DMS79 treated with DMSO at 0.1 percent for 48 hours (cell line): ENCODE data around the gene TRPM4.
"Not testable (repeated sequence)": the region's sequence is repeated elsewhere in the genome, so short reads cannot be mapped to it uniquely, and the experiment has no call there.

Experiments used
- DNase-seq: peaks from one replicate; lab custom pipeline; 2025; lab: John Stamatoyannopoulos, UW

Gene TRPM4

DNA sequence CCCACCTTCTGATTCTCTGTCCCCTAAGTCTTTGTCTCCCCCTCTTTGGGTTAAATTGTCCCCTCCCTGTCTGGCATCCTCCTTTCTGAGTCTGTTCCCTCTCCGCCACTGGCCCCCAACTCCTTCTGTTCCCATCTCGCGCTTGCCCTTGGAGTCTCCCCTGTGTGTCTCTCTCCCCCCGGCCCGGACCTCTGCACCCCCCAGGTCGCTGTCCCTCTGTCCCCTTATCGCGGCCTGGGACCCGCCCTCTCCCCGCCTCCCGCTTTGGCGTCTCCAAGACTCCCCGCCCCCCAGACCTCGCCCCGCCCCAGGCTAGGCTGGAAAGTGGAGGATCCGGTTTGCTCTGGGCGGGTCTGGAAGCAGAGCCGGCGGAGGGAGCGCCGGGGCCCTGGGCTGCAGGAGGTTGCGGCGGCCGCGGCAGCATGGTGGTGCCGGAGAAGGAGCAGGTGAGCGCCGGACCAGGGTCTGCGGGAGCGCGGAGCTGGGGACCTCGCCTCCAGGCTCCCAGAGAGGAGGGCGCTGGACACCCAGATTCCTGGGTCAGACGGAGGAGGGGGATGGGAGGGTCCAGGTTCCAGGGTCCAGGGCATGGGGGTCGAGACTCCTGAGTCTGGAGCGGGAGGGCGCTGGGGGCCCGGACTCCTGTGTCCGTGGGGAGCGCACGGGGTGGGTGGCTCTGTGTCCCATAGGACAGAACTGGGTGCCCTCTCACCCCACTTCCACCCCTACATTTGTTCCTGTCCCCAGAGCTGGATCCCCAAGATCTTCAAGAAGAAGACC, at the start of gene TRPM4:
TSS of gene TRPM4 (plus strand) at position 348 of the 780 bp plus-strand sequence. CDS start at position 423, 75 bp downstream.
- peak; percentile 81 for DNase-seq

DNA sequence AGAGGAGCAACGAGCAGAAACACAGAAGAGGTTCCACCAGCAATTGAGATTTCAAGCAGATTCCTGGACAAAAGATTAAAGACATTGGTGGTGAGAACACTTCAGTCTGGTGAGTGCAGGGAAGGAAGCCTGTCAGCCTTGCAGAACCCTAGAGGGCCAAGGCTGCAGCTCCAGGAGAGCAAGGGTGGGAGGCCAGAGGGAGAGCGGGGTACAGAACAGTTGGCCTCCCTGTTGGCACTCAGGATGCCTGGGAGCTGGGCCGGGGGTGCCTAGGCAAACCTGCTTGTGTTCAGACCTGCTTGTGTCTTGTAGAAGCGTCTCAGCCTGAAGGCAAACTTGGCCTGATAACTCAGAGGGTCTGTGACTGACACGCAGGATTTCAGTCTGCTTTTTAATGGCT, 48.5 kb upstream of the TRPM4 start:
- DNase-seq, result no peak

DNA sequence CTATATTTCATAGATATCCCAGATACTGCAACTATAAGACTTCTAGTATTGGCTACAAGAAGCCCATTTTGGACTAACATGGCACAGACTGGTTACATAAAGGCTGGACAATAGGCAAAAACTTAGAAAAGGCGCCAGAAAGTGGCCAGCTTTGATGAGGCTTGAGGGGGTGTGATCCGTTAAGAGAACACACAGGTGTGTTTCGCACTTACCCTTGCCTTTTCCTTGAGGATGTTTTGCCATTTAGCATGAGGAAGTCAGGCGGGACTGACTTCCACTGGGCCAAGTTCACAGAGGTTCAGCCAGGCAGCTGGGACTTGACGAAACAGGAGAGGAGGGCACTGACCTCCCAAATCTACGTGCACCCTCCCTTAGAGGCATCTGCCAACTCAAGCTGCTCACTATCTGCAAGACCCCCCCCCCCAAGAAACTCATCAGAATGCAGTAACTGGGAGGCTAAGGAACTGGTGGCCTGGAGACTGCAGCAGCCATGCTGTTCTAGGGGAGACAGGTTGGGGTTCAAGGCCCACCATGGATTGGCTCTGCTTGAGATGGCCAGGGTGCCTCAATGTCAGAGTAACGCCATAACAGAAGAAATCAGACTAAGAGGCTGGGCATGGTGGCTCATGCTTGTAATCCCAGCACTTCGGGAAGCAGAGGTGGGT, 47.9 kb upstream of the TRPM4 start:
- DNase-seq, result no peak

DNA sequence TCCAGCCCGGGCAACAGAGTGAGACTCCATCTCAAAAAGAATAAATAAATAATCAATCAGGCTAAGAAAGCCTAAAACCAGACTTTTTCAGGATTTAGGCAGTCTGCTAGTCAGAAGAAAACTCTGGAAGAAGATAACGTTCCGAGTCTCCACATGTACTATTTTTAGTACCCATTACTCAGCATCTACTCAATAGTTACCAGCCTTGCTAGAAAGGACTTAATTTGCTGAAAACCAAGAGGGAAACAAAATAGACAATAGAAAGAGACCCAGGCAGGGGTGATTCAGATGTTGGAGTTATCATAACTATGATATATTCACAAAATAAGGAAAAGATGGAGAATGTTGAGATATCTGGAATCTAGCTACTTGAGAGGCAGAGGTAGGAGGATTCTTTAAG, 47.0 kb upstream of the TRPM4 start:
- no peak for DNase-seq

DNA sequence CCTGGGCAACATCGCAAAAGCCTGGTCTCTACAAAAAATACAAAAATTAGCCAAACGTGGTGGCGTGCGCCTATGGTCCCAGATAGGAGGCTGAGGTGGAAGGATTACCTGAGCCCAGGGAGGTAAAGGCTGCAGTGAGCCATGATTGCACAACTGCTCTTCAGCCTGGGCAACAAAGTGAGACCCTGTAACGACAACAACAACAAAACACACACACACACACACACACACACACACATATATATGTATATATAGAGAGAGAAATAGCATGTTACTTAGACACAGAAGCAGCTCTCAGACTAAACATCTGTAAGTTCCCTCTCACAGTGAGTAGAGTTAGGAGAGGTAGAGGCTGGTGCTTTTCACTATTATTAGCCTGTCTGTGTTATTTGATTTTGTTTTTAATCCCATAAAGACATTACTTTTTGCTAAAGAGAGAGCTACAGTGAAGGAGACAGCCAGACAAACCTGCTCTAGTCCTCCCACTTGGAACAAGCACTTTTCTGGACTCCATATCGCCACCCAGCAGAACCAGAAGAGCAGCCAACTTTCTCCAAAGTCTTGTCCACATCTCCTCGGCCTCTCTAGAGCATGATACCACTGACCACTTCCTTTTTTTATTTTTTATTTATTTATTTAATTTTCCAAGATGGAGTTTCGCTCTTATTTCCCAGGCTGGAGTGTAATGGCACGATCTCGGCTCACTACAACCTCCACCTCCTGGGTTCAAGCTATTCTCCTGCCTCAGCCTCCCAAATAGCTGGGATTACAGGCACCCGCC, 46.2 kb upstream of the TRPM4 start:
- DNase-seq, result no peak

DNA sequence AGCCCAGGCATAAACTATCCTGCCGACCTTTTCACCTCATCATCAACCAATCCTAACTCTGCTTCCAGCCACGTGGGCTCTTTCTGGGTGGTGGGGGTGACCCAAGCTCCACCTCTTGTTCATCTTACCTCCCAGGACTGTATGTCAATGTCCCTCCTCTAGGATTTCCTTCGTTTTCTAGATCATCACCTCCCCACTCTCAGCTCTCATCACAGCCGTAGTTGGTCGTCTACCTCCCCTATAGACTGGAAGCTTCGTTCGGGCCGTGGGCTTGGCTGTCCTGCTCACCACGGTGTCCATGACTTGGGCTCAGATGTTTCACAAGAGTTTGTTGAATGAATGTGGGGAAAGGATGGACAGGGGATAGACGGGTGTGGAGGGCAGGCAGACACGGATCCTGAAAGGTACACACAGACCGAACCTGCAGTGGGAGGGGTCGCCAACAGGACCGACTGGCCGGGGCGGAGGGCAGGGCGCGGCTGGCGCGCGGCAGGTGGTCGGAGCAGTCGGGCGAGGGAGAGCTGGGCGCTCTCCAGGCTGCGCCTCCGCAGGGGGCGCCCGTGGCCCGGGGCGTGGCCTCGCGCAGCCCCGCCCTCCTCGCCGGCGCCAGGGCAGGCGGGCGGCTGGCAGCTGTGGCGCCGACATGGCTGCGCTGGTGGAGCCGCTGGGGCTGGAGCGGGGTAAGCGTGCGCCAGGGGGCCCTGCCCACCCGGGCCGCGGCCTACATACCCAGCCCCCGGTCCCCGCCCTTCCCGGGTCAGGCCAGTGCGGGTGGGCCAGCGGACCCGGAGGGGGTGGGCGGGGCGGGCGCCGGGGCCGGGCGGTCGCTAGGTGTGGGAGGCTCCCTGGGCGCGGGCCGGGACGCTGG, 43.6 kb upstream of the TRPM4 start, which contains the start of gene LIN7B:
TSS of gene LIN7B (plus strand) at position 609 of the 868 bp plus-strand sequence. CDS start at position 644, 35 bp downstream.
- DNase-seq, result peak; percentile 64

DNA sequence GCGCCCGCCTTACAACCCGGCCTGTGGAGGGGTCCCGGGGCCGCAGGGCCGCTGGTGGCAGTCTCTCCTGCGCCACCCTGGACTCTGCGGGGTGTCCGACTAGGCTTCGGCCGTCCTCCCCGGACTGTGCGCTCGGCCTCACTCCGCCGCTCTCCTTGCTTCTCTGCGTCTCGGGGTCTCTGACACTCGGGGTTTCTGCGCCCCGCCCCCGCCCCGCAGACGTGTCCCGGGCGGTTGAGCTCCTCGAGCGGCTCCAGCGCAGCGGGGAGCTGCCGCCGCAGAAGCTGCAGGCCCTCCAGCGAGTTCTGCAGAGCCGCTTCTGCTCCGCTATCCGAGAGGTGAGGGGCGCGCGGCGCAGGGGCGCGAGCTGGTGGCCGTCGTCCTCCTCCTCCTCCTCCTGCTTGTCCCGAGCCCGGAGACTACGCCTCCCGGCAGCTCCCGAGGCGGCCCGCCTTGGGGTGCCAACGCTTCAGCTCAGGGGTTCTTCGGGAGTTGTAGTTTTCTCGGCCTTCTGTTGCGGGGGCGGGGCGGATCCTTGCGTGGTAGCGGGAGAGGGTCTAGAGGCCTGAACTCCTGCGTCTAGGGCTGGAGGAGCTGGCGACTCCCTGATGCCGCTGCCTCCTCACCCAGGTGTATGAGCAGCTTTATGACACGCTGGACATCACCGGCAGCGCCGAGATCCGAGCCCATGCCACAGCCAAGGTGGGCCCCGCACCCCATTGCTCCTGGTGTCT, 42.8 kb upstream of the TRPM4 start:
- peak; percentile 59 for DNase-seq

DNA sequence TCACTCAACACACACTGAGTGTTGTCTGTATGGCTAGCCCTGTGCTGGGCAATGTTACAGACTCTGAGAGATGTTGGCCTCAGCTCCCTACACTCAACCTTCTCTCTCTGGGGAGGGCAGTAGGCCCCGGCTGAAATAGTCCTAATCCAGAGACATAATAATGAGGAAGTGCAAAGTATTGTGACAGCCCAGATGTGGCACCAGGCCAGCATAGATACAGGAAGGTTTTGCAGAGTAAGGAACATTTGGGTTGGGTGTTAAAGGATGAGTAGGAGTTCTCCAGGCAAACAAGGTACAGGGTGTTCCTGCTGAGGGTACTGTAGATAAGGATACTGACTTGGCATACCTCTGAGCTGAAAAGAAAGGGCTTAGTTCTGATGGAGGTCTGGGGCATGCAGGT, 41.0 kb upstream of the TRPM4 start:
- DNase-seq, result no peak

DNA sequence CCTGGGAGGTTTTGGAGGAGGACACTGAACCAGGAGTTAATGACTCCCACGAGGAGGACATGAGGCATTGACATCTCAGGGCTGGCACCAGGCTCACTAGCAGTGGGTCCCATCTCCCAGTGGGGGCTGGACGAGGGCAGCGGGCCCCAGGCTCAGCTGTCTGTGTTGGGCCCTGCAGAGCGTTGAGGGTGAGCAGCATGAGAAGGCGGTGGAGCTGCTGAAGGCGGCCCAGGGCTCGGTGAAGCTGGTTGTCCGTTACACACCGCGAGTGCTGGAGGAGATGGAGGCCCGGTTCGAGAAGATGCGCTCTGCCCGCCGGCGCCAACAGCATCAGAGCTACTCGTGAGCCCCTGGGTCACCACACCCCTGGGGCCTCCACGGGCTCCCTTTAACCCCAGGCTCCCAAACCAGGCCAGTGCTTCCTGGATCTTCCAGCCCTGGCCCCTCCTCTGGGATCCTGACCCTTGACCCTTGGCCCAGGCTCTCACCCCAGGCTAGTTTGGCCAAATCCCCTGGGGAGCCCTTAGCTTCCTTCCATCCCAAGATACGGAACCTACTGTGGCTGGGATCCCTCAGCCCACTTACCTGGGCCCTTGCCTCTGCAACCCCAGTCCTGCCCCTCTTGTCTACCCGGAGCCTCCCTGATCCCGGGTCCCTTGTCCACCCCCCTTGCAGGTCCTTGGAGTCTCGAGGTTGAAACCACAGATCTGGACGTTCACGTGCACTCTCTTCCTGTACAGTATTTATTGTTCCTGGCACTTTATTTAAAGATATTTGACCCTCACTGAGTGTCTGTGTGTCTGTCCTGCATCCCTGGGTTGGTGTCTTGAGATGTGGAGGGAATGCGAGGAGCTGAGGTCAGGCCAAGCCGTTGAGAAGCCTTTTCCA, 39.7 kb upstream of the TRPM4 start:
- no peak for DNase-seq

DNA sequence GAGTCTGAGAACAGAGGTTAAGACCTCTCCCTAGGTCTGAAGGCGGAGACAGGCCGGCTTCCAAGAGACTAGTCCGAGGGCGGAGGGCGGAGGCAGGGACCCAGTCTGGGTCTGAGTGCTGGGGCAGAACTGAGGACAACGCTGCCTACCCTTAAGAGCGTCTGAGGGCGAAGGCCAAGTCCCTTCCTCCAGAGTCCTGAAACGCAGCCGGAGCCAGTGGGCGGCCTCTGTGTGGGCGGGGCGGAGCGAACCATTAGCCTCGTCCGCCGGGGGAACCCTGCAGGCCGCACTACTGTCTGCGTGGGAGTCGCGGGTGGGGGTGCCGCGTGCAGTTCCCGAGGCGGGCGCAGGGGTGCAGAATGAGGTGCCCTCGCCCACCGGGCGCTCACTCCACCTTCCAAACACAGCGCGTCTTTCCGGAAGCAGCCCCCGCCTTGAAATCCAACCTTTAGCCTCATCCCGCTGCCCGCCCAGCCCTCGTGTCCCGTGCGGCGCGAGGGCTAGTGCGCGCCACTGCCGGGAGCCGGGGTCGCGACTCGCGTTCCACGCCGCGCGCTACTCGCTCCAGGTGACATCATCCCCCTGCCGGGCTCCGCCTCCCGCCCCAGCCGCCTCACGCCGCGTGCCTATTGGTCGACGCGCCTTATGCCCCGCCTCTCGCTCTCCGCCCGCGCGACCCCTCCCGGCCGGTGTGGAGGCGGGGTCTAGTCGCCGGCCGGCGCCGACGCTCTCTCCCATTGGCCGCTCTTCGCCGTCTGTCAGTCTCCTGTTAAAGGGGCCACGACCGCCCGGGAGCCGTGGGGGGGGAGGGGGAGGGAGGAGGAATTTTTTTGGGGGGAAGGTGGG, 38.8 kb upstream of the TRPM4 start, which contains the start of gene C19orf73:
TSS of gene C19orf73 (minus strand) at position 579 of the 846 bp plus-strand sequence. CDS start at position 458, 121 bp downstream.
- DNase-seq, result peak; percentile 94

DNA sequence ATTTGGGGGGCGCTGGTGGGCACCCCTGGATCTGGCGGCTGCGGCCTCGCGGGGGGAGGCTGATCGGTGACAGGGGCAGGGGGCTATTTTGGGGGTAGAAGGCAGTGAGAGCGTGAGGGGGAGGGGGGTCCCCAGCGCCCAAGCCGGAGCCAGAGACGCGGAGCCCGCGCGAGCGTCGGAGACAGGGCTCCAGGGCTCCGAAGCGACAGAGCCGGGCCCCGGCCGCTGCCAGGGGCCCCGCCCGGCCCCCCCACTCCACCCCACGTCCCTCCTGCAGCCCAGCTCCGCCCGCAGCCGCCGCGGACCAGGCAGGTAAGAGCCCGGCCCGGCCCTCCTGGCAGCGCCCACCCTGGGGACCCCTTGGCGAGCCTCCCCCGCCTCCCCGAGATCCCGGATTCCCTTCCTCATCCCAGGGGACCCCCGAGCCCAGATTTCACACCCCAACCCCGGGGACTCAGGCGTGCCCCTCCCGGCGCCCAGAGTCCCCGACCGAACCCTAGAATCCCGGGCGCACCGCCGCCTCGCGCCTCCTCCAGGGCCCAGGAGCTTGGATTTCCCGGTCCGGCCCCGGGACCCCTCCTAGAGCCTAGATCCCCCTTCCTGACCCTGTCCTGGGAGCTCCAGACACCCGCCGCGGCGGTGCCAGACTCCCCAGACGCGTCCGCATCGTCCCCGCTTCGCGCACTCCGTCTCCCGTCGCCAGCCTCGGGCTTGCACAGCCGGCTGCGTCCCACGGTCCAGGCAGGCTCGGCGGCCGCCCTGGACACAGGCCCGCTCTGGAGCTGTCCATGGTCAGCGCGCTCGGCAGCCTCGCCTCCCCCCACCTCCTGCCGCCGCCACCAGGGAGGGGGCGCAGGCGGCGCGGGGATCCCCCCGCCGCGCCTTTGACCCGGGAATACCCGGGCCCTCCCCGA, 37.9 kb upstream of the TRPM4 start, which contains the start of gene PPFIA3:
TSS of gene PPFIA3 (plus strand) at position 134 of the 914 bp plus-strand sequence. CDS start 8,330 bp downstream, outside the sequence.
- DNase-seq, result peak; percentile 38

DNA sequence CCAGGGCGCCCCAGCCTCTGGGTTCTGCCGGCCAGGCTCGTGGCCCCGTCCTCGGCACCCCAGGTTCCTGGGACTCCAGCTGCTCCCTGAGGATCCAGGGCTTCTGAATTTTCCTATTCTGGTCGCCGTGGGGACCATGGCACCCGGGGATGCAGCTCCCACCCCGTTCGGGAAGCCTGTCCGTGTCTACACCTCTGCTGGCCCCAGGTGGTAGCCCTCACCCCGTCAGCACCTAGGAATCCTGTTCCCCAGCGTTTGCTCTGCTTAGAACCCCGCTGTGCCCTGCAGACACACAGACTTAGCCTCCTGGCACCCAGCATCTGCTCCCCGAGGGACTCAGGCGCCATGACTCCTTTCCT, 37.3 kb upstream of the TRPM4 start:
- no peak for DNase-seq

DNA sequence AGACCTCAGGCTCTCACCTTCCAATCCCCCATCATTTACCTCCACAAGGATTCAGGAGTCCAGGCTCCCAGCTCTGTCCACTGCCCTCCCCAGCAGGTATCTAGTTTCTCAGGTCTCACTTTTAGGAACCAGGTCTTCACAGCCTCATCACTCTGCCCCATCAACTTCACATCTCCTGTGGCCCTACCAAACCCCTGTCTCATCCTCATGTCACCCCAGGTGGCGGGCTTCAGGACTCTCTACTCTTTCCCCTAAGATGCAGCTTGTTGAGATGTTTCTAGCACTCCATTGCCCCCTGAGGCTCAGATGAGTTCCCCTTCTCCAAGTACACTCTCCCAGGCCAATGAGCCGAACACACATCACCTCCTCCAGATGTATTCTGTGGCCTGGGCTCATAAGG, 36.7 kb upstream of the TRPM4 start:
- DNase-seq, result no peak

DNA sequence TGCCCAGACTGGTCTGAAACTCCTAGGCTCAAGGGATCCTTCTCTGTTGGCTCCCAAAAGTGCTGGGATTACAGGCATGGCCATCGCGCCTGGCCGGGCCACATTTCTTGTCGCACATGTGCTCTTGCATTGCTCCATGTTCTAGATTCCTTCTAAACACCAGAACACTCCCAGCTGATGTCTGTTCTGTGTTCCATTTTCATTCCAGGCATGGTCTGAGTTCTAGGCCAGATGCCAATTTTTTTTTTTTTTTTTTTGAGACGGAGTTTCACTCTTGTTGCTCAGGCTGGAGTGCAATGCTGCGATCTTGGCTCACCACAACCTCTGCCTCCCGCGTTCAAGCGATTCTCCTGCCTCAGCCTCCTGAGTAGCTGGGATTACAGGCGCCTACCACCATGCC, 35.8 kb upstream of the TRPM4 start:
- not testable (repeated sequence) for DNase-seq

DNA sequence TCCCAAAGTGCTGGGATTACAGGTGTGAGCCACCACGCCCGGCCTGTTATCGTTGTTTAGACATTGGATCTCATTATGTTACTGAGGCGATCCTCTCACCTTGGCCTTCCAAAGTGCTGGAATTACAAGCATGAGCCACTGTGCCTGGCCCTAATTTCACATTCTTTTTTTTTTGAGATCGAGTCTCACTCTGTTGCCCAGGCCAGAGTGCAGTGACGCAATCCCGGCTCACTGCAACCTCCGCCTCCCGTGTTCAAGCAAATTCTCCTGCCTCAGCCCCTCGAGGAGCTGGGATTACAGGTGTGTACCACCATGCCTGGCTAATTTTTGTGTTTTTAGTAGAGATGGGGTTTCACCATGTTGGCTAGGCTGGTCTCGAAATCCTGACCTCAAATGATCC, 34.3 kb upstream of the TRPM4 start:
- DNase-seq, result not testable (repeated sequence)

DNA sequence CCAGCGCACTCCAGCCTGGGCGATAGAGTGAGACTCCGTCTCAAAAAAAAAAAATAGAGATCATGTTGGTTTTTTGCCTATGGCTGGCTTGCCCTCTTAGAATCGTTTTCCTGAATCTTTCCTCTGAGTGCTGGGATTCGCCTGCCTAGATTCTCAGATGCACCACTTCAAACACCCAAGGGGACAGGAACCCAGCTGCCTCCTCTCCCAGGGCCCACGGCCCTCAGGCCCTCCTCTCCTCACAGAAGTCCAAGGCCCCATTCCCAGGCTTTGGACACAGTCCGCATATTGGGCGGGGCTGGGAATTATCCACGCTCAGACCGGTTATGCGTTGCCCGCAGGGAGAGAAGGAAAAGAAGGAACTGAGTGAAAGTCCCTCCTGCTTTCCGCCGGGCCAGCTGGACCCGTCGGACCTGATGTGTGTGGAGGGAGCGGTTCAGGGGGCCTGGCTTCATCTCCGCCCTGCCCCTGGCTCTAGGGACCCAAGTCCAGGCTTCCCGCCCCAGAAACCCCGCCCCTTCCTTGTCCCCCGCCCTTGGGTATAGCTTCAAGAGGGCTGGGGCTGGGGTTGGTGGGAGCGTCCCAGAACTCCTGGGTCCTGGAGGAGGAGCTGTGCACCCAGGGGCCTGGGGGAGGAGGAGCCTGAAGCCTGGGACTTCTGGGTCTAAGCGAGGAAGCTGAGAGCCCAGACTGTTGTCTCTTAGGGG, 32.4 kb upstream of the TRPM4 start:
- no peak for DNase-seq

DNA sequence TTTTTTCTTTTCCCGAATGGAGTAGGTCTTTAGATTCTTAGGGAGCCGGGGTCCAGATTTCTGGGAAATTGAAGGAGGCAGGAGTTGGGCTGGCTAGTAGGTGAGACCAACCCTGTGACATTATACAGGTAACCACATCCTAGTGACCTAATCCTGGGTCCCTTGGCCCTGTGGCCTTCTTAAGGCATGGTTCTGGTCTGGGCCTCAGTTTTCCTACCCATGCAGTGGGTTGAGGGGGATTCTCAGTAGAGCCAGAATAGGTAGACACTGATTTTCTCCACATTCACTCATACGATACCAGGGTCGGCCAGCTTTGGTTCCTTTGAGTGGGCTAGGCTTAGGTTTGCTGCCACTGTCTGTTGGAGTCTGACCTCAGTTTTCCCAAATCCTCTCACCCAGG, 31.0 kb upstream of the TRPM4 start:
- no peak for DNase-seq
